Measurements from ENCODE around the gene DKK3.

Gene DKK3

DNA sequence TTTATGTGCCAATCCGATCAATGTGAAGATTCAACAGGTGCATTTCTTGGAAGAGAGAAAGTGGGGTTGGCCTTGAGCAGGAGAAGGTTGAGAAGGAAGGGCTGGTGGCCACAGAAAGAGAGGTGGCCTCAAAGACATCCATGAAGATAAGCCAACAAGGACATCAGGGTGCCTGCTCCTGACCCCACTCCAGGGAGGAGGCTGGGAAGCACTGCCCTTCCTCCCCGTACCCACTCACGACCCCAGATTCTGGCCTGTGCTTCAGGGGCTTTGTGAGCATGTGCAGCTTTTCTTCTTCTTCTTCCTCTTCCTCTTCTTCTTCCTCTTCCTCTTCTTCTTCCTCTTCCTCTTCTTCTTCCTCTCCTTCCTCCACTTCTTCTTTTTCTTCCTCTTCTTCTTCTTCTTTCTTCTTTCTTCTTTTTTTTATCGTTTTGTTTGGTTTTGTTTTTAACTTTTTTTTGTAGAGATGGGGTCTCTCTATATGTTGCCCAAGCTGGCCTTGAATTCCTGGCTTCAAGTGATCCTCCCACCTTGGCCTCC is 30.3 kb downstream of the DKK3 start:
- Histone ChIP-seq H3K4me3 (IDR thresholded peaks at IDR 0.05; ENCODE audit: insufficient read depth, low read depth, low read length) (no peak overlapping the region), H2AFZ (ENCODE audit: low read depth) (no peak overlapping the region), H3K79me2 (ENCODE audit: insufficient read depth, low read depth) (no peaks in the 10 kb centered on the region), H3K4me1 (ENCODE audit: low read depth, poor library complexity, severe bottlenecking) (no peaks in the 10 kb centered on the region), H3K36me3 (ENCODE audit: insufficient read depth) (no peaks in the 10 kb centered on the region), H3K27ac (no peak overlapping the region), H4K20me1 (ENCODE audit: insufficient read depth) (no peaks in the 10 kb centered on the region), H3K9ac (no peak overlapping the region), H3K4me2 (no peak overlapping the region), H3K27me3 (ENCODE audit: insufficient read depth, low read depth) (no peaks in the 10 kb centered on the region)
- TF ChIP-seq, protein P1, sequence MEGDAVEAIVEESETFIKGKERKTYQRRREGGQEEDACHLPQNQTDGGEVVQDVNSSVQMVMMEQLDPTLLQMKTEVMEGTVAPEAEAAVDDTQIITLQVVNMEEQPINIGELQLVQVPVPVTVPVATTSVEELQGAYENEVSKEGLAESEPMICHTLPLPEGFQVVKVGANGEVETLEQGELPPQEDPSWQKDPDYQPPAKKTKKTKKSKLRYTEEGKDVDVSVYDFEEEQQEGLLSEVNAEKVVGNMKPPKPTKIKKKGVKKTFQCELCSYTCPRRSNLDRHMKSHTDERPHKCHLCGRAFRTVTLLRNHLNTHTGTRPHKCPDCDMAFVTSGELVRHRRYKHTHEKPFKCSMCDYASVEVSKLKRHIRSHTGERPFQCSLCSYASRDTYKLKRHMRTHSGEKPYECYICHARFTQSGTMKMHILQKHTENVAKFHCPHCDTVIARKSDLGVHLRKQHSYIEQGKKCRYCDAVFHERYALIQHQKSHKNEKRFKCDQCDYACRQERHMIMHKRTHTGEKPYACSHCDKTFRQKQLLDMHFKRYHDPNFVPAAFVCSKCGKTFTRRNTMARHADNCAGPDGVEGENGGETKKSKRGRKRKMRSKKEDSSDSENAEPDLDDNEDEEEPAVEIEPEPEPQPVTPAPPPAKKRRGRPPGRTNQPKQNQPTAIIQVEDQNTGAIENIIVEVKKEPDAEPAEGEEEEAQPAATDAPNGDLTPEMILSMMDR (conservative IDR thresholded peaks at IDR 0.05; ENCODE audit: low read depth, low read length): no peak

DNA sequence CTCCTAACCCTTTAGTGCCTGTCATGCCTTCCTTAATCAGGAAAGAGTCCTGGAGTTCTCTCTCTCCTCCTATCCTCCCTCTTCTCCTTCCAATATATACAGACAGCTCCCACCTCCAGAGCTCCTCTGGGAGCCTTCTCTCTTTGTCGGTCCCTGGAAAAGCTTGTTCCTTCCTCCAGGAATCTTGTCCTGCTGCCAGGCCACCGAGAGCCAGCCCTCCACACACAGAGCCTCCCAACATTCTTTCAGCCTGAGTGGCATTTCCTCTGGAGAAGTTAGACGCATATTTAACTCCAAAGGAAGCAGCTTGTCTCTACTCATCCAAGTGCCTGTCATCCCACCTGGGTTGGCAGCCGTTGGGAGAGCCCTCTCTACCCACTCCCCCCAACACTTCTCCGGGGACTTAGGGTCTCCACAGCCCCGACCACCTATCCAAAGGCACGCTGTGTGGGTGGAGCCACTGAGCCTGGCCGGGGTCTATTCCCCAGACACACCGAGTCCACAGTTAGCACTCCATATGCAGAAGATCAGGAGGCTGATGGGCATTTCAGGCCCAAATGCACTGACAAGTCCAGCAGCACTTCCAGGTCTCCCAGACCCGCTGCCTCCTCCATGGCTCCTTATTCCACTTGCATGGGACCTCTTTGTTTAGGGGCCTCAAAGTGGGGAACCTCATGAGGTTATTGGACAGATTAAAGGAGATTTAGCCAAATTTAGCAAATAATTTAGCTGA is 31.1 kb downstream of the DKK3 start:
- H3K36me3 ChIP-seq (ENCODE audit: insufficient read depth): no peaks in the 10 kb centered on the region
- no peak overlapping the region for H3K4me2 ChIP-seq
- no peak overlapping the region for H3K27ac ChIP-seq

DNA sequence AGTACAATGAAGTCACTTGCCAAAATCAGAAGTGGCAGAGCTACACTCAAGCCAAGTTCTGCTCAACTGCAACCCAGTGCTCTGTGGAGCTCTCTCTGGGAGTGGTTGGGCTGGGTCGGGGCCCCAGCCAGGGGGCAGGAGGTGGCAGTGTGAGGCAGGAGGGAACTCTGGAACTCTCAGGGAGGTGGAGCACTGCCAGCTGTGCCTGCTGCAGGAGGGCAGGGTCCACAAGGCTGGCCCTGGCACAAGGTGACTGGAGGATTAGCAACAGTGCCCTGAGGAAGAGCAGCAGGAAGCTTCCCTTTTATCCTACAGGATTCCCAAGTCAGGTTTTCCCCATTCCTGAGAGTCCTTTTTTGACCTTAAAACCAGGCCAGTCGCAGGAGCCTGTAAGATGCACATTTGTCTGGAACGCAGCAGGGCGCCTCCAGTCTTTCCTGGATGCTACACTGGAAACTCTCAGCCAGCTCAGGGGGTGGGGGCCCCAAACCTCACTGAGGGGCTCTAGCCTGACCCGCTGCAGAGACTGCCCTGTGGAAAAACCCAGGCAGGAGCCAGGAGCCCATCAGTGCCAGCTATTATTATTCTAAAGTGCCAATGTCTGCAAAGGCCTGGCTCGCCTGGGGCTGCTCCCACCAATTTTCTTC is 31.8 kb downstream of the DKK3 start:
- H4K20me1 ChIP-seq (ENCODE audit: insufficient read depth): no peaks in the 10 kb centered on the region
- H3K4me3 ChIP-seq (IDR thresholded peaks at IDR 0.05; ENCODE audit: insufficient read depth, low read depth, low read length): no peak overlapping the region
- TF ChIP-seq, protein P1 (conservative IDR thresholded peaks at IDR 0.05; ENCODE audit: low read depth, low read length): no peak
- no peaks in the 10 kb centered on the region for H3K27me3 ChIP-seq (ENCODE audit: insufficient read depth, low read depth)
- no peaks in the 10 kb centered on the region for H3K79me2 ChIP-seq (ENCODE audit: insufficient read depth, low read depth)
- no peak overlapping the region for H3K27ac ChIP-seq
- no peak overlapping the region for H3K9ac ChIP-seq
- H3K4me2 ChIP-seq: no peak overlapping the region
- no peak overlapping the region for H2AFZ ChIP-seq (ENCODE audit: low read depth)
- H3K36me3 ChIP-seq (ENCODE audit: insufficient read depth): no peaks in the 10 kb centered on the region
- no peaks in the 10 kb centered on the region for H3K4me1 ChIP-seq (ENCODE audit: low read depth, poor library complexity, severe bottlenecking)

More for the DNA sequence above, 31.1 kb downstream of the DKK3 start:
- Histone ChIP-seq H3K4me1 (ENCODE audit: low read depth, poor library complexity, severe bottlenecking) (no peaks in the 10 kb centered on the region), H2AFZ (ENCODE audit: low read depth) (no peak overlapping the region), H3K4me3 (IDR thresholded peaks at IDR 0.05; ENCODE audit: insufficient read depth, low read depth, low read length) (no peak overlapping the region), H4K20me1 (ENCODE audit: insufficient read depth) (no peaks in the 10 kb centered on the region), H3K79me2 (ENCODE audit: insufficient read depth, low read depth) (no peaks in the 10 kb centered on the region), H3K27me3 (ENCODE audit: insufficient read depth, low read depth) (no peaks in the 10 kb centered on the region), H3K9ac (no peak overlapping the region)
- TF ChIP-seq, protein P1 (conservative IDR thresholded peaks at IDR 0.05; ENCODE audit: low read depth, low read length): no peak

DNA sequence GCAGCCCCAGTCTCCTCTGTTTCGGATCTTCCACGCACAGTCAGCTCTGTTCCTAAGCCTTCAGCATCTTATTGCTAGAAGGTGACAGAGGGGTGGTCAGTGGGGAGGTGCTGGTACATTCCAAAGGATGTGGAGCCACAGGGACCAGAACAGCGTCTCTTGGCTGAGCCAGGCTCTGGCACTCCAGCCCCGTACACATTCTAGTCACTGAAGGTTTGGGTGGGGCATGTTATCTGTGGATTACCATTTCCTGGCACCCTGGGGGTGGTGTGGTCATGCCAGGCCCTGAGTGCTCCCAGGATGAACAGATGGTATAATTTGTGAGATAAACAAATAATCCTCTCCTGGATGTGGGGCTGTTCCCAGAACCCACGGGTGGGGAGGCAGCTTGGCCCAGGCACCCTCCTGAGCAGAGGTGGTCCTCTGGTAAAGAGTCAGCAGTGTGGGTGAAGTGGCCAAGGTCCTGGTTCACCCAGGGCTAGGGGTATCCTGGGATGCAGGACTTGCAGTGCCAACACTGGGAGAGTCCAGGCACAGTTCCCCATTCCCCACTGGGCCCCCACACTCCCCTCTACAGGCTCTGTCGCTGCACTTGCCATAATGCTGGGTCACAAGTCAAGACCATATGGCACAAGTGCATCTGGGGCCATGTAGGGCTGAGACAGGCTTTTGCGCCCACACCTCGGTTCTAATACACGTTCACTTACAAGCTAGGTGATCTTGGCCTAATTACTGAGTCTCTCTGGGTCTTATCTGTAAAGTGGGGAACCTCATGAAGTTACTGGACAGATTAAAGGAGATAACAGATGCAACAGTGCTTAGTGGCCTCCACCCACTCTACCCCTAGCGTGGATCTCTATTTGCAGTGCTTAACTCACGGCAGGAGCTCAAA is 33.0 kb downstream of the DKK3 start:
- no peak overlapping the region for H3K9ac ChIP-seq

More for the DNA sequence above, 33.0 kb downstream of the DKK3 start:
- no peak overlapping the region for H3K4me2 ChIP-seq
- H3K4me1 ChIP-seq (ENCODE audit: low read depth, poor library complexity, severe bottlenecking): no peaks in the 10 kb centered on the region
- H3K27me3 ChIP-seq (ENCODE audit: insufficient read depth, low read depth): no peaks in the 10 kb centered on the region
- H3K79me2 ChIP-seq (ENCODE audit: insufficient read depth, low read depth): no peaks in the 10 kb centered on the region
- H3K36me3 ChIP-seq (ENCODE audit: insufficient read depth): no peaks in the 10 kb centered on the region
- H3K27ac ChIP-seq: no peak overlapping the region
- H4K20me1 ChIP-seq (ENCODE audit: insufficient read depth): no peaks in the 10 kb centered on the region
- TF ChIP-seq, protein P1 (conservative IDR thresholded peaks at IDR 0.05; ENCODE audit: low read depth, low read length): no peak
- H3K4me3 ChIP-seq (IDR thresholded peaks at IDR 0.05; ENCODE audit: insufficient read depth, low read depth, low read length): no peak overlapping the region
- H2AFZ ChIP-seq (ENCODE audit: low read depth): no peak overlapping the region
